Activated T-cell treated with anti-CD3 and anti-CD28 coated beads, Interleukin-2, amount 50 U/mL, for 4 hours (primary cell): Measurements from ENCODE around the gene CETP. TPM values are rescaled to one million over a fixed set of nuclear protein-coding genes. Genes with fewer than 3 reads are reported as not detected.
"Not testable (repeated sequence)": the region's sequence is repeated elsewhere in the genome, so short reads cannot be mapped to it uniquely, and the experiment has no call there.

Experiments used
- ATAC-seq, 2 donors: fragments of 200-7000 bp; cut with Tn5 transposase; one replicate each; pipeline ENCODE4 v1.10.0; 2021
- DNase-seq: peaks from one replicate; pipeline ENCODE4 v3.0.0-alpha.2; 2020
- H3K27me3 Mint-ChIP-seq: one replicate; pipeline ENCODE4 v1.8.0; 2021; ENCODE audit warnings: low read depth, mixed read lengths
- H3K36me3 Mint-ChIP-seq: one replicate; pipeline ENCODE4 v1.8.0; 2022; ENCODE audit warnings: mixed read lengths; ENCODE audit not compliant: insufficient read depth
- H3K4me1 Mint-ChIP-seq: one replicate; pipeline ENCODE4 v1.8.0; 2021; ENCODE audit warnings: low read depth, mixed read lengths
- H3K4me3 Mint-ChIP-seq: one replicate; pipeline ENCODE4 v1.8.0; 2021; ENCODE audit warnings: mild to moderate bottlenecking, moderate library complexity, mixed read lengths
- H3K9me3 Mint-ChIP-seq: one replicate; pipeline ENCODE4 v1.8.0; 2021; ENCODE audit warnings: mixed read lengths
- total RNA-seq, 3 donors: library from RNA; stranded (reverse); gene quantifications; one replicate each; pipeline ENCODE4 v1.2.1, GENCODE V29; 2021

CETP gene
- total RNA-seq, 3 donors from 2014 or later, result 0.11 TPM; not detected in 2

DNA sequence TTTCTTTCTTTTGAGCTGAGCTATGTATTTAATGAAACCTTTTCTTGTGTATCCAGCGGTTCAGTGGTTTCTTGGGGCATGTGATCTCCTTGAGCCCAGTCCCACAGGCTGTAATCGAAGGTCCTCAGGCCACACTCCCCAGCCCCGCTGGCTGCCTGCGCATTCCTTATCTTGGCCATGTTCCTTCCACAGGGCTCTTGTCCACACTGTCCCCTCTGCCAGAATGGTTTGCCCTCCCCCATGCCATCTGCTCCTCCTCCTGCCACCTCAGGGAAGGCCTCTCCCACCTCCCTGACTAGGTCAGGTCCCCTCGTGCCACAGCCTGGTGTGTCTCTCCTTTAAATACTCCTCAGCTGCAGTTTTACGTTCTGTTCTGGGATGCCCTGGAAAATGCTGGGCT lies 15.5 kb downstream of the CETP start:
- H3K4me1 Mint-ChIP-seq, result peaks cover 55% of the 10 kb centered on the region
- no peak overlapping the region for H3K4me3 Mint-ChIP-seq
- no peaks in the 10 kb centered on the region for H3K27me3 Mint-ChIP-seq
- ATAC-seq, result no peak
- no peaks in the 10 kb centered on the region for H3K9me3 Mint-ChIP-seq
- DNase-seq, result no peak
- H3K36me3 Mint-ChIP-seq, result peaks cover 11% of the 10 kb centered on the region

DNA sequence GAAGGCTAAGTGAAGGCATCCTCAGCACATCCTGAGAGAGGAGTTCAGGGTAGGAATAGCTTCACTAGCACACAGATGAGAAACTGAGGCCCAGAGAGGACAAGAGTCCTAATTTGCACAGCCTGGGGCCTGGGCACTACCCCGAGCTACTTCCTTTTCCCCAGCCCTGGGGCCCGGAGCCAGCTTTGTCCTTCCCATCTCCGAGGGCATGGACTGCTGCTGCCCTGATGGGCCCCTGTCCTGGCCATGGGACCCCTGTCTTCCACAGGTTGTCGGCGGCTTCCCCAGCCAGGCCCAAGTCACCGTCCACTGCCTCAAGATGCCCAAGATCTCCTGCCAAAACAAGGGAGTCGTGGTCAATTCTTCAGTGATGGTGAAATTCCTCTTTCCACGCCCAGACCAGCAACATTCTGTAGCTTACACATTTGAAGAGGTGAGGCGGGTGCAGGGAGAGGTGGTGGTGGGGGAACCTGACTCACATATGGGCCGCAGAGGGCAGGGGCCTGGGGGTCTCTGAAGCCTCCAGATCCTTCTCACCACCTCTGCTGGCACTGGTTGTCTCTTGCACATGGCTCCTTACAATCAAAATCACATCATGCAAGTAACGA lies 16.2 kb downstream of the CETP start:
- H3K9me3 Mint-ChIP-seq, result no peaks in the 10 kb centered on the region
- H3K4me3 Mint-ChIP-seq, result no peak overlapping the region
- no peak for DNase-seq
- ATAC-seq, result no peak
- peaks cover 19% of the 10 kb centered on the region for H3K36me3 Mint-ChIP-seq
- peaks cover 56% of the 10 kb centered on the region for H3K4me1 Mint-ChIP-seq
- H3K27me3 Mint-ChIP-seq, result no peaks in the 10 kb centered on the region

GRCh38 chr16:56980201-56980535 lies 18.4 kb downstream of the CETP start:
- no peaks in the 10 kb centered on the region for H3K9me3 Mint-ChIP-seq
- no peak overlapping the region for H3K4me3 Mint-ChIP-seq
- H3K27me3 Mint-ChIP-seq, result no peaks in the 10 kb centered on the region
- H3K4me1 Mint-ChIP-seq, result peaks cover 54% of the 10 kb centered on the region
- ATAC-seq, result no peak
- DNase-seq, result no peak
- H3K36me3 Mint-ChIP-seq, result peaks cover 29% of the 10 kb centered on the region

DNA sequence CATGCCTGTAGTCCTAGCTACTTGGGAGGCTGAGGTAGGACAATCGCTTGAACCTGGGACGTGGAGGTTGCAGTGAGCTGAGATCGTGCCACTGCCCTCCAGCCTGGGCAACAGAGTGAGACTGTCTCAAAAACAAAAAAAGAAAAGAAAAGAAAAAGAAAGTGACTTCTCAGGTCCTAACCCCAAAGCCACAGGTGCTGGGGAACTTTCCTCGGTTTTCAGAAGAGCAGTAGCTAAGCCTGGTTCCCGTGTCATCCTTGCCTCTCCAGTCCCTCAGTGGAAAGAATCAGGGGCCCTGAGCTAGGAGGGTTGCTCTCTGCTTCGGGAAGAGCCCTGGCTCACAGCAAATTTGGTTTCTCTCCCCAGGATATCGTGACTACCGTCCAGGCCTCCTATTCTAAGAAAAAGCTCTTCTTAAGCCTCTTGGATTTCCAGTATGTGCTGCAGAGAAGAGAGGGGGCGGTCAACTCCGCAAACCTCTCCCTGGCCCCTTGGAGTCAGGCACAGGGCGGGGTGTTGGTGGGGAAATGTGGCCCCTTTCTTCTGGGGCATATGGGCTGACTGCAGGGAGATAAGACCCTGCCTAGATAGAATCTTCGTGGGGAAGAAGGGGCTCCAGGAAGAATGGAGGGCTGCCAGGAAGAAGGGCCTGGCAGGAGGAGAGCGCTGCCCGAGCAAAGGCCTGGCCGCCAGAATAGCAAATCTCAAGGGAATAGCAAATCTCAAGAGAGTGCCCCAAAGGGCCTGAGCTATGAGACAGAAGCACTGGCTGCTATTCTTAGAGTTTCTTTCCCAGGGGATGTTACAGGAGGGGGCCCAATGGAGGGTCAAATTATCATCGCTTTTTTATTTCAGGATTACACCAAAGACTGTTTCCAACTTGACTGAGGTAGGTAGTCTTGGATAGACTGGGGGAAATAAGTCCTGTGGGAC lies 19.3 kb downstream of the CETP start:
- ATAC-seq (no peak), DNase-seq (no peak)
- H3K36me3 Mint-ChIP-seq, result peaks cover 35% of the 10 kb centered on the region
- H3K27me3 Mint-ChIP-seq, result no peaks in the 10 kb centered on the region
- no peaks in the 10 kb centered on the region for H3K9me3 Mint-ChIP-seq
- no peak overlapping the region for H3K4me3 Mint-ChIP-seq
- H3K4me1 Mint-ChIP-seq, result peaks cover 54% of the 10 kb centered on the region

GRCh38 chr16:56981729-56982271 lies 20.1 kb downstream of the CETP start:
- no peaks in the 10 kb centered on the region for H3K9me3 Mint-ChIP-seq
- no peak for DNase-seq
- no peak for ATAC-seq
- peaks cover 35% of the 10 kb centered on the region for H3K36me3 Mint-ChIP-seq
- H3K4me1 Mint-ChIP-seq, result peaks cover 59% of the 10 kb centered on the region
- no peak overlapping the region for H3K4me3 Mint-ChIP-seq
- H3K27me3 Mint-ChIP-seq, result no peaks in the 10 kb centered on the region

DNA sequence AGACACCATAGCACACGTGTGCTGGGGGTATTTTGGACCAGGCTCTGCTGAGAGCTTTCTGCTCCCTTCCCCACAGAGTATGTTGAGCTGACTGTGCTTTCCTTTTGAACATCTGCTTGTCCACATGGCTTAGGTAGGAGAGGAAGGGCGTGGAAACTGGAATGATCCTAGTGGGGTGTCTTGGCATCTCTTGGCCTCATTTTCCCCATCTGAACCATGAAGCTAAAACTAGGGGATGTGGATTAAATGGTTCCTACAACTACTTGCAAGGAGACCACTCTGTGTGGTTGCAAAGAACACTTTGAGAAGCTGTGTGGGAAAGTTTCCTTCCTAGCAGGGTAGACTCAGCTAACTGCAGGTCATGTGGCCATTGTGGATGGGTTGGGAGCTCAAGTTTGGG lies 20.9 kb downstream of the CETP start:
- ATAC-seq (no peak), DNase-seq (no peak)
- peaks cover 41% of the 10 kb centered on the region for H3K36me3 Mint-ChIP-seq
- H3K9me3 Mint-ChIP-seq, result no peaks in the 10 kb centered on the region
- no peaks in the 10 kb centered on the region for H3K27me3 Mint-ChIP-seq
- H3K4me1 Mint-ChIP-seq, result peaks cover 68% of the 10 kb centered on the region
- no peak overlapping the region for H3K4me3 Mint-ChIP-seq

DNA sequence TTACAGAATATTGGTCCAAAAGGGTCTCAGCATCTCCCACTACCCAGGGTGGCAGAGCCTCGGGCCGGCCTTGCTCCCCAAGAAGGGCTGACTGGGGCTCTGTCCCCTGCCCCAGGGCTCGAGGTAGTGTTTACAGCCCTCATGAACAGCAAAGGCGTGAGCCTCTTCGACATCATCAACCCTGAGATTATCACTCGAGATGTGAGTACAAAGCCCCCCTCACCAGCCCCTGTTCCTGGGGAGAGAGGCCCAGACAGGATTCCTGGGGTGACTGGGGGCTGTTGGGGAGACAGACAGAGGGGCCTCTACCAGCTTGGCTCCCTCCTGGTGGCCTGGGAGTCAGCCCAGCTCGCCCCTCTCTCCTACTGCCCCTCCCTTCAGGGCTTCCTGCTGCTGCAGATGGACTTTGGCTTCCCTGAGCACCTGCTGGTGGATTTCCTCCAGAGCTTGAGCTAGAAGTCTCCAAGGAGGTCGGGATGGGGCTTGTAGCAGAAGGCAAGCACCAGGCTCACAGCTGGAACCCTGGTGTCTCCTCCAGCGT lies 21.5 kb downstream of the CETP start:
- H3K4me3 Mint-ChIP-seq, result no peak overlapping the region
- DNase-seq, result no peak
- H3K36me3 Mint-ChIP-seq, result peaks cover 46% of the 10 kb centered on the region
- H3K27me3 Mint-ChIP-seq, result no peaks in the 10 kb centered on the region
- peaks cover 74% of the 10 kb centered on the region for H3K4me1 Mint-ChIP-seq
- ATAC-seq, result no peak
- H3K9me3 Mint-ChIP-seq, result no peaks in the 10 kb centered on the region

GRCh38 chr16:56984639-56985038 lies 22.9 kb downstream of the CETP start:
- Mint-ChIP-seq H3K4me3 (no peak overlapping the region), H3K27me3 (no peaks in the 10 kb centered on the region), H3K9me3 (no peaks in the 10 kb centered on the region), H3K36me3 (peaks cover 46% of the 10 kb centered on the region), H3K4me1 (peaks cover 75% of the 10 kb centered on the region)
- ATAC-seq, result no peak
- DNase-seq, result no peak

DNA sequence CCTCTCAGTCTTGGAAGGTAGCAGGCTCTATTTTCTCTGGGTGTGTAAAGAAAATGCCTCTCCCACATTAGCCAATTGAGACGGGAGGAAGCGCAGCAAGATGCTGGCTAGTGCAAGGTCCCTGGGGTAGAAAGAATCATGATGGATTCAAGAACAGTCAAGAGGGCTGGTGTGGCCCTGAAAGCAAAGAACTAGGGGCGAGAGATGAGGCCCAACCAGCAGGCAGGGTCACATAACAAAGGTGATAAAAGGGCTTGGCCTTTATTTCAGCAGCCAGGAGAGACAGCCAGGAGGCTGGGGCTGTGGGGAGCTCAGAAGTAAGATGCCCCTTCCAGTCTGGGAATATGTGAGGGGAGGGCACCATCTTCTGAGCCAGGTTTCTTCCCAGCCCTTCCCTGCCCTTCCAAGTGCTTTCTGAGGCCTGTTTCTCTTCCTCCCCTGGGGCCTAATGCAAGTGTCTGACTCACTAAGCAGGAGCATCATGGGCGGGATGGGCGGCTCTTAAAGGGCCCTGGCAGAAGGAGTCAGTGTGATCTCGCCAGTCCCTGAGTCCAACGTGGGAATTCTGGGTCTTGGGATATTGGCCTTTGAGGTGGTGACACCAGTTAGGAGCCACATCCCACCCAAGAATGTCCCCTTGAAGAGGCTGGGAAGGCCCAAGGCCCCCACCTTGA lies 23.7 kb downstream of the CETP start:
- ATAC-seq (no peak), DNase-seq (no peak)
- Mint-ChIP-seq H3K27me3 (no peaks in the 10 kb centered on the region), H3K4me1 (peaks cover 70% of the 10 kb centered on the region), H3K9me3 (no peaks in the 10 kb centered on the region), H3K36me3 (peaks cover 46% of the 10 kb centered on the region), H3K4me3 (peak overlapping the region; percentile 55)

GRCh38 chr16:56985962-56986360 lies 24.2 kb downstream of the CETP start:
- Mint-ChIP-seq H3K9me3 (no peaks in the 10 kb centered on the region), H3K4me3 (peak overlapping the region; percentile 55), H3K4me1 (peaks cover 69% of the 10 kb centered on the region), H3K27me3 (no peaks in the 10 kb centered on the region), H3K36me3 (peaks cover 48% of the 10 kb centered on the region)
- DNase-seq (no peak), ATAC-seq (no peak)

GRCh38 chr16:56986361-56986760 lies 24.6 kb downstream of the CETP start:
- peaks cover 47% of the 10 kb centered on the region for H3K36me3 Mint-ChIP-seq
- H3K4me1 Mint-ChIP-seq, result peaks cover 66% of the 10 kb centered on the region
- ATAC-seq (no peak), DNase-seq (no peak)
- H3K9me3 Mint-ChIP-seq, result no peaks in the 10 kb centered on the region
- no peaks in the 10 kb centered on the region for H3K27me3 Mint-ChIP-seq
- H3K4me3 Mint-ChIP-seq, result peak overlapping the region; percentile 99

DNA sequence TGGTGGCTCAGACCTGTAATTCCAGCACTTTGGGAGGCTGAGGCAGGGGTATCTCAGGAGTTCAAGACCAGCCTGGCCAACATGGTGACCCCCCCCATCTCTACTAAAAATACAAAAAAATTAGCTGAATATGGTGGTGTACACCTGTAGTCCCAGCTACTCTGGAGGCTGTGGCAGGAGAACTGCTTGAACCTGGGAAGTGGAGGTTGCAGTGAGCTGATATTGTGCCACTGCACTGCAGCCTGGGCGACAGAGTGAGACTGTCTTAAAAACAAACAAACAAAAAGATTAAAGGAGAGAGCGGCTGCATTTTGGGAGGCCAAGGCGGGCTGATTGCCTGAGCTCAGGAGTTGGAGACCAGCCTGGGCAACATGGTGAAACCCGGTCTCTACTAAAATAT lies 25.2 kb downstream of the CETP start:
- not testable (repeated sequence) for DNase-seq, H3K27me3 Mint-ChIP-seq, ATAC-seq, H3K9me3 Mint-ChIP-seq
- Mint-ChIP-seq H3K4me1 (peaks cover 65% of the 10 kb centered on the region), H3K4me3 (peak overlapping the region; percentile 99), H3K36me3 (peaks cover 45% of the 10 kb centered on the region)

- Mint-ChIP-seq H3K4me1 (peaks cover 61% of the 10 kb centered on the region), H3K27me3 (no peaks in the 10 kb centered on the region), H3K4me3 (peak overlapping the region; percentile 99), H3K36me3 (peaks cover 41% of the 10 kb centered on the region), H3K9me3 (no peaks in the 10 kb centered on the region)
- ATAC-seq (no peak), DNase-seq (no peak)
Observed at GRCh38 chr16:56987692-56988091, 25.9 kb downstream of the CETP start.
